22Rv1 (cell line): ENCODE data around the gene PAPPA.

ENCODE experiments used
- ZFX ChIP-seq: fragments of 450-650 bp; IDR thresholded peaks from 2 replicates; pipeline ENCODE4 v1.6.1; 2017; ENCODE audit warnings: antibody characterized with exemption, borderline replicate concordance
- TF ChIP-seq, protein P1 (sequence below): fragments of 450-650 bp; IDR thresholded peaks from 2 replicates; pipeline ENCODE4 v1.5.1; 2017; ENCODE audit warnings: mild to moderate bottlenecking

DNA sequence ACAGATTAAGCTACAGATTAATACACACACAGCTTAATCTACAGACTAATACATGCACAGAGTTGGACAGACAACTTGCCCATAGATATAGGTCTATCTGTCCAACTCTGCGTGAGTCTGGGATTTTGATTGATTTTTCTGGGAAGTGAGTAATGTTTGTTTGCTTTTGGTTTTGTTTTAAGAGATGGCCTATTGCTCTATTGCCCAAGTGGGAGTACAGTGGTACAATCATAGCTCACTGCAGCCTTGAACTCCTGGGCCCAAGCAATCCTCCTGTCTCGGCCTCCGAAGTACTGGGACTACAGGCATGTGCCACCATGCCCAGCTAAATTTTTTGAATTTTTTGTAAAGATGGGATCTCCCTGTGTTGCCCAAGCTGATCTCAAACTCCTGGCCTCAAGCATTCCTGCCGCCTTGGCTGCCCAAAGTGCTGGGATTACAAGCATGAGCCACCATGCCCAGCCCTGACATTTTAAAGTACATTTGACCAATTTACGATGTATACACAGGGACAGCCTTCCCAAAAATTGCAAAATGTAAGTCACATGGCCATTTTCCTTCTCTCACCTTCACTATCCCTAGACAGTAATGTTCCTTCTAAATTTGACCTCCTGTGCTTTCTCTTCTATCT is 50.8 kb downstream of the PAPPA start:
- TF ChIP-seq, protein P1, sequence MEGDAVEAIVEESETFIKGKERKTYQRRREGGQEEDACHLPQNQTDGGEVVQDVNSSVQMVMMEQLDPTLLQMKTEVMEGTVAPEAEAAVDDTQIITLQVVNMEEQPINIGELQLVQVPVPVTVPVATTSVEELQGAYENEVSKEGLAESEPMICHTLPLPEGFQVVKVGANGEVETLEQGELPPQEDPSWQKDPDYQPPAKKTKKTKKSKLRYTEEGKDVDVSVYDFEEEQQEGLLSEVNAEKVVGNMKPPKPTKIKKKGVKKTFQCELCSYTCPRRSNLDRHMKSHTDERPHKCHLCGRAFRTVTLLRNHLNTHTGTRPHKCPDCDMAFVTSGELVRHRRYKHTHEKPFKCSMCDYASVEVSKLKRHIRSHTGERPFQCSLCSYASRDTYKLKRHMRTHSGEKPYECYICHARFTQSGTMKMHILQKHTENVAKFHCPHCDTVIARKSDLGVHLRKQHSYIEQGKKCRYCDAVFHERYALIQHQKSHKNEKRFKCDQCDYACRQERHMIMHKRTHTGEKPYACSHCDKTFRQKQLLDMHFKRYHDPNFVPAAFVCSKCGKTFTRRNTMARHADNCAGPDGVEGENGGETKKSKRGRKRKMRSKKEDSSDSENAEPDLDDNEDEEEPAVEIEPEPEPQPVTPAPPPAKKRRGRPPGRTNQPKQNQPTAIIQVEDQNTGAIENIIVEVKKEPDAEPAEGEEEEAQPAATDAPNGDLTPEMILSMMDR: no peak
- TF ChIP-seq ZFX: no peak
